Fibroblast of gingiva (primary cell): ENCODE data around the gene CDCP1.

Experiments
- DNase-seq: peaks from one replicate; pipeline ENCODE4 v3.0.0-alpha.2; 2011; ENCODE audit warnings: low read depth

The CDCP1 gene

DNA sequence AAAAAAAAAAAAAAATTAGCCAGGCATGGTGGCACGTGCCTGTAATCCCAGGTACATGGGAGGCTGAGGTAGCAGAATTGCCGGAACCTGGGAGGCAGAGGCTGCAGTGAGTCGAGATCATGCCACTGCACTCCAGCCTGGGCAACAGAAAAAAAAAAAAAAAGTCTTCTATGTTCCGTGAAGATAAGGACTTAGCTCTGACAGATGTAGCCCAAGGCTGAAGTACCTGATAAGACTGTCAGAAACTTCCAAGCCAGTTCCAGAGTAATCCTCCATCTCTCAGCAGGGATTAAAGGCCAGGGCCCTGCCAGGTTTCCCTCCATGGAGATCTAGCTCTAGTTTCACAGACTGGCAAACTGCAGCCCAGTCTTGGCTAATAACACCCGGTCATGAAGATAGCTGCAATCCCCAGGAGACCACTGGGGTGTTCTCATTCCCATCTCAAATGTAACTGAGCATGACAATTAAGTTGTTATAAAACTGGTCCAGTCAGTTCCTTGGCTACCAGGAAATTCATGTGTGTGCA lies 8.5 kb downstream of the CDCP1 start:
- peak; percentile 89 for DNase-seq

DNA sequence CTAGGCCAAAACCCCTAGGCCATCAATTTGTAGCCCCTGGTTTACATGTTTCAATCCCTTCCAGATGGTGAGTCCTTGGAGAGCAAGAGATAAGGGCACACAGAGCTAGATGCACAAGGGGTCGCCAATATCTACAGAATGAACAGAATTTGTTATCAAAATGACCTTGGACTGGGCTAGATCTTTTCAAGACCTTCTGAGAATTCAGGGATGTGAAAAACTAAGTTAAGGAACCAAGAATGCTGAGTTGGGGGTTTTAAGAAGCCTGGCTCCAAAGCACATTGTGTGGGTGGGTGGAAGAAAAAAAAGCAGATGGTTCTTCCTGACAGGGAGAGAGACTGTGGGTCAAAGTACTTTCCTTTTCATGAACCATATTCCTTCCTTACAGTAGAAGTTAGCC lies 10.2 kb downstream of the CDCP1 start:
- no peak for DNase-seq

DNA sequence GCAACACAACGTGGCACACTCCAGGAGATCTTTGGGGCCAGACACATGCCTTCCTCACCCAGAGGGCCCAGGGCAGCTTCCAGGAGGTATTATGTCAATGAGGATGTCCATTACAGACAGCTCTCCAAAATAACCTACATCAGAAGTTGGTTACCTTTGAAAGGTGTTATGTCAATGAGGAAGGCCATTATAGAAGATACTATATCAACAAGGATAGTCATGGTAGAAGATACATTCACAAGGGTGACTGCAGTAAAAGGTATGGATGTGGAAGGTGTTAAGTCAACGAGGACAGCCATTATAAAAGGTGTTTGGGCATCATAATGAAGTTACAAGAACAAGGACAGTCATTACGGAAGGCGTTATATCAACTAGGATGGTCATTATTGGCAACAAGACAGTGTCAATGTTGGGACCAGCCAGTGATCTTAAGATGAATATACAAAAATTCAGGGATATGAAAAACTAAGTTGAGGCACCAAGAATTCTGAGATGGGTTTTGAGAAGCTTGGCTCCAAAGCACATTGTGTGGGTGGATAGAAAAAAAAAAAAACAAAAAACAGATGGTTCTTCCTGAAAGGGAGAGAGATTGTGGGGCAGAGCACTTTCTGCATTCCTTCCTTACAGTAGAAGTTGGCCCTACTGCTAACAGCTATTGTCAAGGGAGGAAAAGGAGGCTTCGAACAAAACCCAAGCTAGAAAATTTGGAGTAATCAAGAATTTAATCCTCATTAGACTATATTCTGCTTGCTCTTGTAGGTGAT lies 11.2 kb downstream of the CDCP1 start:
- peak; percentile 54 for DNase-seq

DNA sequence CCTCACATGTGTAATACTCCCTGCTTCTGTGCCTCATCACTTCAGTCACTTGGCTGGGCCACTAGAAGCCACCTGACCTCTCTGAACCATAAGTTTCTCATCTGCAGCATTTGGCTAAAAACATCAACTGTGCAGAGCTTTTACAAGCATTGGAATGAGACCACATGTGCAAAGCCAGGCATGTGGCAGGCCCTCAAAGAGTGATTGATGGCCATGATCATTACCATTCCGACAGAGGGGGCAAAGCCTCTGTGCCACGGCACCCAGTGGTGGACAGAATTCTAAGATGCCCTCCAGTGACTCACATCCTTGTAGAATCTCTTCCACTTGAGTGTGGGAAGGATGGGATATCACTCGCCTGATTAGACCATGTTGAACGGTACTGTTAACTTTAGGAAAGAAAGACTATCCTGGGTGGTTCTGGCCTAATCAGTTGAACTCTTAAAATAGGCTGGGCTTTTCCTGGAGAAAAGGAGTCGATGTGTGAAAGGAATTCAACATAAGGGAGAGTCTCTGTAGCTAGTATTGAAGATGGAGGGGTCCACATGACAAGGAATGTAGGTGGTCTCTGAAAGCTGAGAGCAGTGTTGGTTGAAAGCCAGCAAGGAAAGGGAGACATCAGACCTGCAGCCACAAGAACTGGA lies 13.5 kb downstream of the CDCP1 start:
- no peak for DNase-seq

DNA sequence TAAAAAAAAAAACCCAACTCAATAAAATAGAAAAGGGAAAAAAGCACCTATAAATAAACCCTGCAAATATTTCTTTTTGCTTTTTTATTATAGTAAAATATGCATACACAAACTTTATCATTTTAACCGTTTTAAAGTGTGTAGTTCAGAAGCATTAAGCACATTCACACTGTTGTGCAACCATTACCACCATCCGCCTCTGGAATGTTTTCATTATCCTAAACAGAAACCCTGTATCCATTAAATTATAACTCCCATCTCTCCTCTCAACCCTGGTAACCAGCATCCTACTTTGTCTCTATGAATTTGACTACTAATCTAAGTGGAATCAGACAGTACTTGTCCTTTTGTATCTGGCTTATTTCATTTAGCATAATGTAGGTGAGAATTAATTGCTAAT lies 15.0 kb downstream of the CDCP1 start:
- peak; percentile 35 for DNase-seq

DNA sequence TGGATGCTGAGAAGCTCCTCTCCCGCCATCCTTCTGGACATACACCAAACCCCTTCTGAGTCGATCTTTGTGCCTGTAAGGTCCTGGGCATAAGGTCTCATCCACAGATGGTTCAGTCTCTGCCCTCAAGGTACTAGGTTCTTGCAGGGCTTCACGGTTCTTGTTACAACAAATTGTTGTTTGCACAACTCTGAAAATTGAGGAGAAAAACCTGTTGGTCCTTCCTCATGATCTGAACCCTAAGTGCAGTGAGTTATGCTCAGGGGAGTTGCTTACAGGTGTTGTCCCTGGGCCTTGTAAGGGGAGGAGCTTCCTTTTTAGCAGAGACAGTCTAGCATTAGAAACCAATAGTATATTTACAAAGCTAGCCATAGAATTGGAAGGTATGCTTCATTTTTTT lies 15.7 kb downstream of the CDCP1 start:
- DNase-seq = no peak

DNA sequence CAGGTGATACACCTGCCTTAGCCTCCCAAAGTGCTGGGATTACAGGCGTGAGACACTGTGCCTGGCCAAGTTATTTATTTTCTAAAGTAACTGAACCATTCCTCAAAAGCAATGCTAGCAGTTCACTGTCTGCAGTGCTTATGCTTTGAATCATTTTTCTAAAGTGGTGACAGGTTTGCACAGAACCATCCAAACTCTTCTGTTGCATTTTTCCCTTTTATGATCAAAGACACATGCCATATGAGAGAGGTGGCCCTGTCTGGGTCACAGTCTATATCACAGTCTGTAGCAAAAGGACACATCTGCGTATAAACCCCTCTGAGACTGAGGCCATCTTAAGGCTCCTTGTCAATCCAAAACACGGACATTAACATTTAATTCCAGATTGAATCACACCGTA lies 17.2 kb downstream of the CDCP1 start:
- DNase-seq = no peak

DNA sequence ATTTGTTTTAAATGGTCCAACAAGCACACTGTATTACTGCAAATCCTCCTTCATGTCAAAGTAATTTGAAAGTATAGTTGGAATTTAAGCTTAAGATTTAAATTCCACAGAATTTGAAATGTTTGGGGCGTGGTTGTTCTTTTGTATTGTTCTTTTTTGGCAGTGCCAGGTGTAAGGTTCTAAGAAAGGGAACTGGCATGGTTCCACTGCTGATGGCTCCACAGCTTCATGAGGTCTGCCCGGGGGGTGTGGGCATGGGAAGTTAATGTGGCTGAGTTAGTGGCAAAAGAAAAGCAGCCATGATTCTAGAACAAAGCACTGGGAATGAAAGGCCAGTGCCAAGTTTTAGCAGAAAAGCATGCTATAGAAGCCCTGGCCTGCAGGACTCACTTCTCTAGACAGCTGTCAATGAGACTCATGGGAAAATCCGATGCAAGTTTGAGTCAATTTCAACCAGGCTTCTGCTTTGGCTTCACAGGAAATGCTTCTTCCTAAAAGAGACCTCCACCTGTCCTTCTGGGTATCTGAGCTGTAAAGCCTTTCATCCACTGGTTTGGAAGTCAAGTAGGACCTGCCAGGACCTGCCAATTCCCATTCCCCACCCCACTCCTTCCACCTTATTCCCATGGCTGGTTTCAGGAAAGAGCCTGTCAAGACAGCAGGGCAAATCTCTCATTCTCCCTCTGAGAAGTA lies 18.9 kb downstream of the CDCP1 start:
- no peak for DNase-seq

DNA sequence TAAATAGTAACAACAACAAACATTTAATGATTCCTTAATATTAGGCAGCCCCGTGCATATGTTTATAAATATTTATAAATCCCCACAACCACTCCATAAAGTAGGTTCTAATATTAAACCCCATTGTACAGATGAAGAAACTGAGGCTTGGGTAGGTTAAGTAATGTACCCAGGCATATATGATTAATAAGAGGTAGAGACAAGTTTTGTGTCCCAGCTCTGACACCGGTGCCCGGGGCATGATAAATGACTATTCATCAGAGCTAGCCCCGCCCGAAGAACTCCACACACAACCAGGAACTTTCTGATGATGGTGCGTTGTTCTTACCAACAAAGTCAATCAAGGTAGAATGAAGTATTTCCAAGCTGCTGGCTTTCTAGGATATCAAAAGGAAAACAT lies 19.4 kb downstream of the CDCP1 start:
- DNase-seq = no peak

DNA sequence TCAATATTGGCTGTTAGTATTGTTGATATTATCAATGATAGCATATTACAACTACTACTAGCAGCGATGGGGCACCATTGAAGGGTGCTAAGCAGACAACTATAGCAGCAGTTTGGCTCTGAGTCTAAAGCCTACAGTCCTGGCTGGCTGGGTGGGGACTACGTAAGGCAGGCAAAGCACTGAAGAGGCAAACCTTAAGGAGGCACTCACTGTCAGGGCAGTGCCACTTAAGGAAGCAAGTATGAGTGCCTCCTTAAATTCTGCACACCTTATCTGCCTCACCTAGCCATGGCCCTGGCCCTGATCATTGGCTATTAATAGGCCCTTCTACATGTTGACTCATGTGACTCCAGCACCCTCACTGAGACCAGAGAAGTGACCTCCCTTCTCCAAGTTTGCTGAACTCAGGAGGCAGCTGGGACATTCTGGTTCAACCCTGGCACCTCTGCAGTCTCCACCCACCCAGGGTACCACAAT lies 20.6 kb downstream of the CDCP1 start:
- DNase-seq = no peak

DNA sequence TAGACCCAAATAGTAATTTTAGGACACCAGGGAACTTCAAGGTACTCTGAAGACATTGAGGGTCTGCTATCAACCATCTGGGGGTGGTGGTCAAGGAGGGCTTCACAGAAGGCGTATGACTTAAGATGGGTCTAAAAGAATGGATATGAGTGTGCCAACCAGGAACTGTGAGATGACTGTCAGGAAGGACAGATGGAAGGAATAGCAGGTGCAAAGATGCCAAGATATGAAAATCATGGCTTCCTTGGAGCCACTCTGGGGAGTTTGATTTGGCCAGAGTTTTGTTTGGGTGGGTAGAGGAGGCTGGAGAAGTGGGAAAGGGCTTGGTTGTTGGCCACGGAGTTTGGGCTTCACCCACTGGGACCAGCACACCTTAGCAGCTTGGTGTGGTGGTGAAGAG lies 21.2 kb downstream of the CDCP1 start:
- DNase-seq = no peak

DNA sequence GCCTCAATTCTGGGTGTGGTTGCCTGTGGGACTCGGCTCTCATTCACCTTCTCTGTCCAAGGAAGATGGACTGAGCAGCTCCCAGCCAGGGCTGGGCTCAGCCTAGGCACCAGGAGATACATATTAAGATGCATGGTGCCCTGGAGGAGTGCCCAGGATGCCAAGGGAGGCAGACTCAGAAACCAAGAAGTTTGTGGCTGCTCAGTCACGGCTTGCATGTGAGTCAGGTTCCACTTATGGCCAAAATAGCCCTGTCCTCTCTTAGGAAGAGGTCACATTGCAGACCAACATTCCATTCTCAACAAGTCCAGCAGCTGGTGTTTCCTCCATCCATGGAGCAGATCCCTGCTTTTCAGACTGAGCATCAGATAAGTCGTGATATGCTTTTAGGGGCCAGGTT lies 21.8 kb downstream of the CDCP1 start:
- DNase-seq = peak; percentile 84

DNA sequence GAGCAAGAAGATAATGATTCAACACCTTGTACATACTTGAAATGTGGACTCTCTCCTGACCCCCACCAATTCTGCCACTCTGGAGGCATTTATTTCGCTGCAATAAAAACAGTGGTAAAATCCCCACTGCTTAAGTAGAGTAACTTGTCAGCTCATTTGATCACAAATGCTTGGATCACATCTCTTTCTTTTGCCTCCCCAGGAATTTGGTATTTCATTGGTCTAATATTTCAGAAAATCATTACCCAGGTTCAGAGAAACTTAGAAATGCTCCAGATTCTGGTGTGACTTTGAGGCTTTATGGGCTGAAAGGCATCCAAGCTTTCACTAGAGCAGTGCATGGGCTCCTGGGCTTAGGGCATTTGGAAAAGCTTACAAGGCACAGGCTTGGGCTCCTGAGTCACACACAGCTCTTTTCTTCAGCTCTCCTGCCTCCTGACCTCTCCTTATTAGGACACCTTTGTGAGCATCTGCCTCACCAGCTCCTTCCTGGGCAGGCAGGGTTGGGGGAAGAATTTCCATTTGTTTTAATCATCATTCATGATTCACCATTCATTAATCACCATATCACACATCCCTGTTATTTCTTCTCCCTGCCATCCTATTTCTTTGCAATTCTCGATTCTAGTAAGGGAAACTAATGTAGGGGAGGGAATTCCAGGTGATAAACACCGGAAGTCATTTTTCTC lies 22.5 kb downstream of the CDCP1 start:
- peak; percentile 37 for DNase-seq

DNA sequence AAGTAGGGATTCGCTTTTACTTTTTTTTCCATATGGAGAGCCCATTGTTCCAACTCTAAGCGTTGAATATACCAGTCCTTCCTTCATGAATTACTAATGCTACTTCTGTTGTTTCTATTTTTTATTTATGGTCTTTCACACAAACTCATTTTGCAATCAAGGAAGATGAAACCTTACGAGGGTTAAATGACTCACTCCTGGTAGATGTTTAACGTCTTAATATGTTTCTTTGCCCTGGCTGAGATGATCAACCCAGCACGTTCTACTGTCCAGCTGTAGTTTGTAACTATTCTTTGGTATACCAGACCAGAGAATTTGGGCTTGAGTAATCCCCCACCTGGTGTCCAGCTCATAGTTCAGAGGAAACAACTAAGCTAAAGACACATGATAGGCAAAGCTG lies 23.1 kb downstream of the CDCP1 start:
- peak; percentile 87 for DNase-seq

DNA sequence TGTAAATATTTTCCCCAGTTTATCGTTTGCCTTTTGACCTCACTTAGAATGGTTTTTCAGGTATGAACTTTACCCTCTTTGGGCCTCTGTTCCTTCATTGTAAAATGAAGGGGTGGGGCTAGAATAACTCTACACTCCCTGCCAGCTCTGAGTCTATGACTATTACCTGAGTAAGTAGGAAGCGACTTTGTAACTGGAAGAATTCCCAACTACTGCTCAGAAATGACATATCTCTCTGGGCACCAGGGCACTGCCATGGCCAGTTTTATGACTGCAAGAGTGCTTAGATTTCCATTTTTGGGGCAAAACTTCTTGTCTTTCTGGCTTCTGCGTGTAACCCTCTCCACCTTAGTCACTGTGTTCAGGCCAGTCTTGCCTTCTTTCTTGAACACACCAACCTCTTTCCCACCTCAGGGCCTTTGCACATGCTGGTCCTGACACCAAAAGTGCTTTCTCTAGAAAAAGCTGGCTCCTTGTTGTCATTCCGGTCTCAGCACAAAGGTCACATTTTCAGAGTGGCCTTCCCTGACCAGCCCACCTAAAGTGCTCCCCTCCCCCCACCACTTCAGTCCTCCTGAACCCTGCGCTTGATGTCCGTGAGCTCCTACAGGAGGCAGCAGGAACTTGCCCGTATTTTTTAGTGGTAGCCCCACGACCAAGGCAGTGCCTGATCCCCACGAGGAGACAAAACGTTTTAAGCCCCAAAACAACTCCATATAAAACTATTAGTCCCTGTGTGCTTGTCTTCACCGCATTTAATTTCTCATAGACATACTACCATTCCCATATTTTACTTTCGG lies 25.6 kb downstream of the CDCP1 start:
- DNase-seq = no peak

DNA sequence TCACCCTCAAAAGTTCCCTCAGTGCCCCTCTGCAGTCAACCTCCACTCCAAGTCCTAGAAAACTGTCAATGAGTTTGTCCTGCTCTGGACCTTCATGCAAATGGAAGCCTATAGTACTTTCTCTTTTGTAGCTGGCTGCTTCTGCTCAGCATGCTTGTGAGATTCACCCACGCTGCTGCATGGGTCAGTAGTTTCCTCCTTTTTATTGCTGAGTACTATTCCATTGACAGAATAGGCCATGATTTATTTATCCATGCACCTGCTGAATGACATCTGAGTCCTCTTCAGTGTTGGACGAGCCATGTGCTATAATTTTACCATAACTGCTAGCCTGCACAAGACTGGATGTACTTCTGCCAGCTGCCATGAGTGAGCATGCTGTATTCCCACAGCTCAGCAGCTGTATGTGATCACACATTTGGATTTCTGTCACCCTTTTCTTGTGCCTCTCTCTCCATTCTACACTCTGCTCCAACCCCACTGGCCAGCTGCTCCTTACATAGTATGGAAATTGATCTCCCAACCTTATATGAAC lies 26.3 kb downstream of the CDCP1 start:
- DNase-seq = no peak

DNA sequence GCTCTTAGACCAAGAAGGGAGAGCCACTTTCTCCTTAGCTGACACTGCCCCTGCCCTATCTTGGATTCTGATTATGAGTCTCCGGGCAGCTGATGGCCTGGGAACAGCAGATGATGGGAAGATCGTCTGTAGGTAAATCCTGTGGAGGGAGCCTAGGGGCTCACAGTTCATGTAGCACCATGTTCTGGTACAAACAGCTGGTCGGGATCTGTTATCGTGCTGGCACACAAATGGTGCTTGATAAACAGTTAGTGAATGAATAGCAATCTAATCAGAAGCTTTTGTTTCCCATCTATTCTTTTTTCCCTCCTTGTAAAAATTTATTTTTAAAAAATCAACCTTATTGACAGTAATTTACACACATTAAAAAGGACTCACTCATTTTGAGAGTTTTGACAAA lies 26.8 kb downstream of the CDCP1 start:
- DNase-seq = no peak

DNA sequence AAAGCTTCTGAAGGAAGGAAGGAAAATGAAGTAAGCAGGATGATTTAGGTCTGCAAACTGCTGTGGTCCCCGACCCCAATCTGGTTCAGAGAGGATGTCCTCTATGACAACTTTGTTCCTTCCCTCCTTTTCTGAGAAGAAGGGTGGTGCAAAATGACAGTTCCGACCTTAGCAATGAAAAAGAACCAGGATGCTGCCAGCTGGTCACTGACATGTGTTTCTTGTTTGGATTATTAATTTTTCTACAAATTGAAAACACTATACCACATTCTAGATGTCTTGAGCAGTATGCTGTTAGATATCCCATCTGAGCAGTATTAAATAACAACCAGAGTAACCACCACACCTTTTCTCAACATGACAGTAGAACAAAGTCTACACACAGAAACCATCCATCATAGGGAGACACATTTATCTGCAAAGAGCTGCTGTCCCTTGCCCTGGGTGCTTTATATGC lies 27.5 kb downstream of the CDCP1 start:
- DNase-seq = peak; percentile 11

DNA sequence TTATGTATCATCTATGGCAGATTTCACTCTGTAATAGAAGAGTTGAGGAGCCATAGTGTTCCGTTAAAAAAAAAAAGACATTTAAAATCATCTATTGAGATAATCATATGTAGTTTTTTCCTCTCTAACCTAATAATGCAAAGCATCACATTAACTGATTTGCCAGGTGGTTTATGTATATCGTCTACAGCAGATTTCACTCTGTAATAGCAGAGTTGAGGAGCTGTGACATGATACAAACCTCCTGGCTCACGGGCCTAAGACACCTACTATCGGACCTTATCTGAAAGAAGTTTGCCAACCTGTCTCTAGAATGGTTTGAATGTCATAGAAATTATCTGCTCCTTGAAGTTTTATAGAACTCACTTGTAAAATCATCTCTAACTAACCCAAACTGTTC lies 29.8 kb downstream of the CDCP1 start:
- DNase-seq = no peak

DNA sequence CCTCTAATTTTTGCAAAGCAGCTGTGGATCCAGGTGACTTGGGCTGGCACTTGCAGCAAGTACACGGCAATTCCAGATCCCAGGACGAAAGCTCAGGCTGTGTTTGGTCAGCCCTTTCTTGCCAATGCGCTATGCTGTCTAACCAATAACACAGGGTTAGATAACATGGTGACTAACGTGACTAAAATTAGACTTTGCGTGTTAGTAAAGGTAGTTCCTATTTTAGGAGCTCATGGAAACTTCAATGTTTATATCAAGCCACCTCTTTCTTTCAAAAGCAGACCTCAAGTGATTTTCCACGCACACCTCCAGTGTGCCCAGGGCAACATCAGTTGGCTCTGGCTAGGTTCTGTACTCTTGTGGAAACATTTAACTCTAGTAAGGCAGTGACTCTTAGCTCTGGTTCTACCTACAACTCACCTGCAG lies 32.5 kb downstream of the CDCP1 start:
- DNase-seq = no peak

DNA sequence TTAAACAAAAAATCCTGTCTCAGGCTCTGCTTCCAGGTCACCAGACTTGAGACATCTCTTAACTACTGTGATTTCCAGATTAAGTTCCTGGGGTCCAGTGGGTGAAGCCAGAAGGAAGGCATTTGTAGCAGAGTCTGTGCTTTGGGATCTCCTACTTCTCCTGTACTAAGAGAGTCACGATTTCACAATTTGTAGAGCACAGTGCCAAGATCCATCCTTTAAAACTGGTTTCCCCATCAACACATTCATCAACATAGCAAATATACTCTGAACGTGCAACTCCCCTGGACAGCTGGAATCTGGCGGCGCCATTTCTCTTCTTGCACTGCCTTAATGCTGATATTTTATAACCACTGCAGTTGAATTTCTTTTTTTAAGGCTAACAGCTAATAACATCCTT lies 33.2 kb downstream of the CDCP1 start:
- peak; percentile 82 for DNase-seq
